GM04504 (cell line): ENCODE data around the gene VAC14.
"Not testable (repeated sequence)": the region's sequence is repeated elsewhere in the genome, so short reads cannot be mapped to it uniquely, and the experiment has no call there.

Experiments
- DNase-seq: peaks from one replicate; pipeline ENCODE4 v3.0.0-alpha.2; 2012; ENCODE audit warnings: low read depth

VAC14 gene

GRCh38 chr16:70800781-70801480, at the start of gene VAC14:
Gene VAC14 (minus strand): TSS chr16:70801158. CDS start chr16:70800900, 258 bp downstream.
- peak; percentile 50 for DNase-seq

GRCh38 chr16:70823498-70824118, 22.6 kb upstream of the VAC14 start:
- not testable (repeated sequence) for DNase-seq

- DNase-seq = not testable (repeated sequence)
Measured at GRCh38 chr16:70822734-70823133, 21.8 kb upstream of the VAC14 start.

- not testable (repeated sequence) for DNase-seq
Measured at GRCh38 chr16:70818088-70818487, 17.1 kb upstream of the VAC14 start.

- no peak for DNase-seq
Measured at GRCh38 chr16:70809392-70810060, 8.6 kb upstream of the VAC14 start.

GRCh38 chr16:70808371-70808770, 7.4 kb upstream of the VAC14 start:
- no peak for DNase-seq

GRCh38 chr16:70805787-70806186, 4.8 kb upstream of the VAC14 start:
- peak; percentile 35 for DNase-seq

GRCh38 chr16:70805380-70805779, 4.4 kb upstream of the VAC14 start:
- no peak for DNase-seq

- DNase-seq = no peak
Measured at GRCh38 chr16:70804734-70805169, 3.8 kb upstream of the VAC14 start.

GRCh38 chr16:70804153-70804733, 3.3 kb upstream of the VAC14 start:
- DNase-seq = peak; percentile 71

GRCh38 chr16:70803319-70803718, 2.4 kb upstream of the VAC14 start:
- no peak for DNase-seq

GRCh38 chr16:70801611-70802010, 653 bp upstream of the VAC14 start:
- no peak for DNase-seq

GRCh38 chr16:70800311-70800710, 647 bp downstream of the VAC14 start:
- no peak for DNase-seq

- DNase-seq = no peak
Measured at GRCh38 chr16:70796301-70796700, 4.7 kb downstream of the VAC14 start.

GRCh38 chr16:70795296-70795912, 5.6 kb downstream of the VAC14 start:
- DNase-seq = no peak

- DNase-seq = no peak
Measured at GRCh38 chr16:70793851-70794502, 7.0 kb downstream of the VAC14 start.

GRCh38 chr16:70790815-70791214, 10.1 kb downstream of the VAC14 start:
- DNase-seq = no peak

- no peak for DNase-seq
Measured at GRCh38 chr16:70789595-70790447, 11.1 kb downstream of the VAC14 start.

GRCh38 chr16:70788668-70789594, 12.0 kb downstream of the VAC14 start:
- DNase-seq = no peak
